ENCODE measurements around the gene FOXB1. TPM values are rescaled to one million over a fixed set of nuclear protein-coding genes. Genes with fewer than 3 reads are reported as not detected.

FOXB1 gene
- total RNA-seq, 1 experiment from 2014 or later: 2.7 TPM

- POLR2A ChIA-PET (ENCODE audit: unreplicated experiment): no interaction called here
These were observed 39.8 kb downstream of the FOXB1 start for GRCh38 chr15:60043744-60044435.

GRCh38 chr15:60044636-60045270, 40.6 kb downstream of the FOXB1 start:
- Histone ChIP-seq H3K4me2 (no peak overlapping the region), H3K4me3 (no peak overlapping the region), H3K9me2 (ENCODE audit: insufficient read depth) (no peaks in the 10 kb centered on the region), H3K27ac (no peak overlapping the region), H2AFZ (no peak overlapping the region), H4K20me1 (ENCODE audit: insufficient read depth) (no peaks in the 10 kb centered on the region), H3K79me2 (ENCODE audit: low read depth) (no peaks in the 10 kb centered on the region), H3F3A (ENCODE audit: insufficient read depth, low read depth) (no peaks in the 10 kb centered on the region), H3K36me3 (ENCODE audit: low read depth) (no peaks in the 10 kb centered on the region), H3K27me3 (ENCODE audit: insufficient read depth, low read depth) (no peaks in the 10 kb centered on the region), H3K4me1 (replicated peaks; ENCODE audit: insufficient read depth) (no peaks in the 10 kb centered on the region), H3K9me3 (ENCODE audit: insufficient read depth, low read depth) (no peaks in the 10 kb centered on the region)
- ChIA-PET POLR2A (ENCODE audit: unreplicated experiment) (no interaction called here), CTCF (no interaction called here)
- BruUV-seq (replicated peaks): no TSS peak
- TF ChIP-seq CTCF (conservative IDR thresholded peaks at IDR 0.05) (no peak), EZH2 (IDR thresholded peaks at IDR 0.05; ENCODE audit: low read depth) (no peak)
- intact Hi-C loops (cut with micrococcal nuclease; ENCODE audit: unreplicated experiment): no loop called here
- no peak for DNase-seq

More at GRCh38 chr15:60043744-60044435, 39.8 kb downstream of the FOXB1 start:
- no peaks in the 10 kb centered on the region for H3K79me2 ChIP-seq (ENCODE audit: low read depth)
- H3K4me2 ChIP-seq: no peak overlapping the region
- DNase-seq: no peak
- no peaks in the 10 kb centered on the region for H3K9me3 ChIP-seq (ENCODE audit: insufficient read depth, low read depth)
- no peaks in the 10 kb centered on the region for H3K36me3 ChIP-seq (ENCODE audit: low read depth)
- BruUV-seq (replicated peaks): no TSS peak
- H3K27me3 ChIP-seq (ENCODE audit: insufficient read depth, low read depth): no peaks in the 10 kb centered on the region
- intact Hi-C loops (cut with micrococcal nuclease; ENCODE audit: unreplicated experiment): no loop called here
- H3K27ac ChIP-seq: no peak overlapping the region
- H3K4me1 ChIP-seq (replicated peaks; ENCODE audit: insufficient read depth): no peaks in the 10 kb centered on the region
- CTCF ChIA-PET: no interaction called here
- TF ChIP-seq EZH2 (IDR thresholded peaks at IDR 0.05; ENCODE audit: low read depth) (no peak), CTCF (conservative IDR thresholded peaks at IDR 0.05) (no peak)
- H3K4me3 ChIP-seq: no peak overlapping the region
- H3K9me2 ChIP-seq (ENCODE audit: insufficient read depth): no peaks in the 10 kb centered on the region
- H3F3A ChIP-seq (ENCODE audit: insufficient read depth, low read depth): no peaks in the 10 kb centered on the region
- no peaks in the 10 kb centered on the region for H4K20me1 ChIP-seq (ENCODE audit: insufficient read depth)
- no peak overlapping the region for H2AFZ ChIP-seq

- no peak for DNase-seq
- Histone ChIP-seq H2AFZ (no peak overlapping the region), H3K4me3 (no peak overlapping the region), H4K20me1 (ENCODE audit: insufficient read depth) (no peaks in the 10 kb centered on the region), H3K27me3 (ENCODE audit: insufficient read depth, low read depth) (no peaks in the 10 kb centered on the region), H3K9me2 (ENCODE audit: insufficient read depth) (no peaks in the 10 kb centered on the region), H3K79me2 (ENCODE audit: low read depth) (no peaks in the 10 kb centered on the region), H3K9me3 (ENCODE audit: insufficient read depth, low read depth) (peaks cover 4% of the 10 kb centered on the region; the same call in 1 of the 2 replicates), H3K36me3 (ENCODE audit: low read depth) (no peaks in the 10 kb centered on the region), H3K4me2 (no peak overlapping the region), H3F3A (ENCODE audit: insufficient read depth, low read depth) (no peaks in the 10 kb centered on the region), H3K27ac (no peak overlapping the region), H3K4me1 (replicated peaks; ENCODE audit: insufficient read depth) (no peaks in the 10 kb centered on the region)
- POLR2A ChIA-PET (ENCODE audit: unreplicated experiment): no interaction called here
- no peak for TF ChIP-seq EZH2 (IDR thresholded peaks at IDR 0.05; ENCODE audit: low read depth)
- TF ChIP-seq CTCF (conservative IDR thresholded peaks at IDR 0.05): no peak
- no TSS peak for BruUV-seq (replicated peaks)
- CTCF ChIA-PET: no interaction called here
- intact Hi-C loops (cut with micrococcal nuclease; ENCODE audit: unreplicated experiment): no loop called here
These were observed 43.6 kb downstream of the FOXB1 start for GRCh38 chr15:60047701-60048100.
